Mesendoderm (in vitro differentiated cells): ENCODE data around the gene CSK.

Experiments used
- DNase-seq: peaks from one replicate; pipeline ENCODE4 v3.0.0; 2013
- H2AK5ac ChIP-seq: 2 replicates; pipeline ENCODE4 v1.6.1; 2013; ENCODE audit warnings: low read length, inconsistent platforms
- H2BK120ac ChIP-seq: 2 replicates; pipeline ENCODE4 v1.6.1; 2013; ENCODE audit warnings: low read depth, mild to moderate bottlenecking, low read length, moderate library complexity, mixed read lengths
- H2BK15ac ChIP-seq: replicated peaks from 2 replicates; pipeline ENCODE4 v1.6.1; 2013; ENCODE audit warnings: low read depth, mild to moderate bottlenecking, moderate library complexity
- H2BK5ac ChIP-seq: 2 replicates; pipeline ENCODE4 v1.6.1; 2013; ENCODE audit warnings: low read length, inconsistent platforms
- H3K18ac ChIP-seq: 2 replicates; pipeline ENCODE4 v1.6.1; 2013; ENCODE audit warnings: mild to moderate bottlenecking, low read length, mixed read lengths
- H3K23ac ChIP-seq: one replicate; pipeline ENCODE4 v1.6.1; 2013; ENCODE audit warnings: low read length
- H3K27ac ChIP-seq: 2 replicates; pipeline ENCODE4 v1.5.1; 2013; ENCODE audit warnings: low read depth, mild to moderate bottlenecking, inconsistent platforms, low read length, moderate library complexity
- H3K27me3 ChIP-seq: 2 replicates; pipeline ENCODE4 v1.6.1; 2013; ENCODE audit warnings: low read length, control low read depth, mild to moderate bottlenecking, inconsistent platforms; ENCODE audit not compliant: insufficient read depth, poor library complexity
- H3K36me3 ChIP-seq: 2 replicates; pipeline ENCODE4 v1.6.1; 2013; ENCODE audit warnings: low read length, inconsistent platforms; ENCODE audit not compliant: control insufficient read depth, insufficient read depth
- H3K4ac ChIP-seq: one replicate; pipeline ENCODE4 v1.6.1; 2013; ENCODE audit warnings: low read depth, mild to moderate bottlenecking, low read length, moderate library complexity
- H3K4me1 ChIP-seq: 2 replicates; pipeline ENCODE4 v1.6.1; 2013; ENCODE audit warnings: low read depth, low read length, inconsistent platforms; ENCODE audit not compliant: control insufficient read depth
- H3K4me2 ChIP-seq: 2 replicates; pipeline ENCODE4 v1.6.1; 2013; ENCODE audit warnings: low read length
- H3K4me3 ChIP-seq: 2 replicates; pipeline ENCODE4 v1.5.1; 2013; ENCODE audit warnings: mild to moderate bottlenecking, low read length
- H3K56ac ChIP-seq: one replicate; pipeline ENCODE4 v1.6.1; 2013; ENCODE audit warnings: low read length
- H3K79me1 ChIP-seq: 2 replicates; pipeline ENCODE4 v1.6.1; 2013; ENCODE audit warnings: low read length, inconsistent platforms
- H3K79me2 ChIP-seq: 2 replicates; pipeline ENCODE4 v1.6.1; 2013; ENCODE audit warnings: mild to moderate bottlenecking, low read length; ENCODE audit not compliant: control insufficient read depth, insufficient read depth
- H3K9ac ChIP-seq: 2 replicates; pipeline ENCODE4 v1.6.1; 2013; ENCODE audit warnings: low read length, inconsistent platforms
- H4K5ac ChIP-seq: one replicate; pipeline ENCODE4 v1.6.1; 2013; ENCODE audit warnings: low read length
- H4K8ac ChIP-seq: one replicate; pipeline ENCODE4 v1.6.1; 2013; ENCODE audit warnings: low read depth, mild to moderate bottlenecking, control low read depth, low read length, moderate library complexity
- WGBS: extraction: QIAGEN DNeasy Blood & Tissue Kit; methylation state at CpG from one replicate; pipeline ENCODE4 v1.1.7; 2013; ENCODE audit warnings: low lambda C conversion rate, missing lambda C conversion rate; ENCODE audit not compliant: insufficient coverage; ENCODE audit errors: extremely low coverage; 5-methylcytosine and 5-hydroxymethylcytosine counted together

Gene CSK

DNA sequence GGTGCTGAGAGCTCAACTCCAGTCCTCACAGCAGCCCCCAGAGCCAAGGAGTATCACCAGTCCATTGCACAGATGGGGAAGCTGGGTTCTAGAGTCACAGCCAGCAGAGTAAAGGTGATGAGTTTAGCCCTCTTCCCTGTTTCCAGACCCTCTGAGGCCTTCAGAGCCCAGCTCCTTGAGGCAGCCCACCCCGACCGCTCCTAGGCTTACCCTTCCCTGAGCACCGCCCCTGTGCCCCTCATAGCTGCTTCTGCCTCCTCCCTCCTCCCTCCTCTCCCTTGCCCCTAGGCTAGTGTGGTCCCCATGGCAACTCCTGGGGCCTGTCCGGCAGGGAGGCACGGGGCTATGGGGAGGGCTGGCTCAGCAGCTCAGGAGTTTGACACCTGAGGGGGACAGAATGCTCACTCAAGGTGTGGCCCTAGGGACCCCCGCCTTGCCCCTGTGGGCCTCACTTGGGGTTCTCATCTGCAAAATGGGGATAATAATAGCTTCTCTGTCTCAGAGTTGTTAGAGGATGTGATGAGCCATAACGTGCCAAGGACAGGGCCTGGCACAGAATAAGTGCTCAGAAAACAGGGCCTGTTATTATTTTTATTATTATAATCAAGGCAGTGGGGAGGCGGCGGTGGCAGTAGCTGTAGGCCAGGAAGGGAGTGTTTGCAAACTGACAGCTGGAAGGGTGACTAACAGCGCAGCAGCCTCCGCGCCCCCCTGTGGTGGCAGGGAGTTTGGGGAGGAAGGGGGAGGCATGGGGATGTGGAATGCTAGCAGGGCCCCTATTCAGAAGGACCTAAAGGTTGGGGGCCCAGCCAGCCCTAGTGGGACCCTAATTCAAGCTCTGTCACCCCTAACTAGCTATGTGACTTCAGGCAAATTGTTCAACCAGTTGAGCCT, 11.5 kb downstream of the CSK start:
- Histone ChIP-seq H3K79me2 (peaks cover 8% of the 10 kb centered on the region), H3K4me3 (no peak overlapping the region), H3K27ac (no peak overlapping the region), H2BK5ac (no peak overlapping the region), H3K9ac (no peak overlapping the region), H3K23ac (no peak overlapping the region), H4K8ac (no peak overlapping the region), H2BK120ac (no peak overlapping the region), H3K56ac (no peak overlapping the region), H3K4me2 (no peak overlapping the region), H4K5ac (no peak overlapping the region), H3K18ac (no peak overlapping the region), H2AK5ac (no peak overlapping the region), H3K79me1 (peaks cover 26% of the 10 kb centered on the region), H3K27me3 (no peaks in the 10 kb centered on the region), H2BK15ac (no peak overlapping the region), H3K36me3 (no peaks in the 10 kb centered on the region), H3K4ac (no peak overlapping the region), H3K4me1 (peaks cover 4% of the 10 kb centered on the region)
- DNase-seq, result no peak
- WGBS, result no CpG with 5 or more reads among the region's 12 CpGs

DNA sequence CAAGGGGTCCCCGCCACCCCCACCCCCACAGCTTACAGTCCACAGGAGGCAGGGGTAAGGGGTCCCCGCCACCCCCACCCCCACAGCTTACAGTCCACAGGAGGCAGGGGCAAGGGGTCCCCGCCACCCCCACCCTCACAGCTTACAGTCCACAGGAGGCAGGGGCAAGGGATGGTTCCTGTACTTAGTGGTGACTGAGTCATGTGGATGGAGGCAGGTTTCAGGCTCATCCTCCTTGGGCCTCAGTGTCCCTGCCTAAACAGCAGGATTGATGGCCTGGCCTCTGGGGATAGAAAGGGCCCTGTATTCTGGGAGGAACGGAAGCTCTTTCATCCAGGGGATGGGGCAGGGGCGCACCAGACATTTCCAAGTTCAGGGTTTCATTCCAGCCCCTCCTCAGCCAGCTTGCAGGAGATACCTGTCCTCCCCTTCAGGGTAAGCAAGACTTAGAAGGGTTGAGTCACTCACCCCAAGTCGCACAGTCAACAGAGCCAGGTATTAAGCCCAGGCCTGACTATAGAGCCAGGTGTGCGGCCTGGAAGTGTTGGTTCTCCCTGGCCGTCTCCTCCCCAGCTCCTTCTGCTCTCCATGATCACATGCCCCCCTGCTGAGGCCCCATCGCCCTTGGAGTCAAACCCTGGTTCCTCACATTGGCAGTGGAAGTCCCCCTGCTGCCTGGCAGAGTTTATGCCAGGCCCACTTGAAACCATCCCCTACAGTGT, 12.5 kb downstream of the CSK start:
- H2BK120ac ChIP-seq, result no peak overlapping the region
- H3K56ac ChIP-seq, result no peak overlapping the region
- H3K9ac ChIP-seq, result no peak overlapping the region
- H3K27me3 ChIP-seq, result no peaks in the 10 kb centered on the region
- no peak overlapping the region for H4K5ac ChIP-seq
- H3K23ac ChIP-seq, result no peak overlapping the region
- H3K4me2 ChIP-seq, result no peak overlapping the region
- no peaks in the 10 kb centered on the region for H3K36me3 ChIP-seq
- H2BK5ac ChIP-seq, result no peak overlapping the region
- no peak overlapping the region for H2AK5ac ChIP-seq
- no peaks in the 10 kb centered on the region for H3K4me1 ChIP-seq
- peaks cover 21% of the 10 kb centered on the region for H3K79me1 ChIP-seq
- no peak overlapping the region for H3K4ac ChIP-seq
- H3K18ac ChIP-seq, result no peak overlapping the region
- H3K27ac ChIP-seq, result no peak overlapping the region
- no peak overlapping the region for H3K4me3 ChIP-seq
- no peak overlapping the region for H4K8ac ChIP-seq
- H3K79me2 ChIP-seq, result peaks cover 6% of the 10 kb centered on the region
- no CpG with 5 or more reads among the region's 9 CpGs for WGBS
- DNase-seq, result no peak
- H2BK15ac ChIP-seq, result no peak overlapping the region

DNA sequence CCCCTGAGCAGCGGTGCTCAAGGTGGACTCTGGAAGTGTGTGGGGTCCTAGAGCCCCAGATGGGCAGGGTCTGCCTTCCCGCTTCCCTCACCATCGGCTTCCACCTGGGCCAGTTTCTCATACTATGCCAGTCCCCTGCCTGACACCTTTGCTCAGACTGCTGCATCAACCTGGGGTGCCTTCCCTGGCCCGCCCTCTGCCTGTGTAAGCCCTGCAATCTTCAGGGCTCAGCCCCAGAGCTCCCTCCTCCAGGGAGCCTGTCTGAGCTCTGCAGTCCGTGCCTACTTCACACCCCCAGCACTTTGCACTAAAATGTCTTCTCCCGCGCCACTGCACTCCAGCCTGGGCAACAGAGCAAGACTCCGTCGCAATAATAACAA, 13.1 kb downstream of the CSK start:
- no CpG with 5 or more reads among the region's 9 CpGs for WGBS
- H3K4me1 ChIP-seq, result no peaks in the 10 kb centered on the region
- H3K36me3 ChIP-seq, result no peaks in the 10 kb centered on the region

DNA sequence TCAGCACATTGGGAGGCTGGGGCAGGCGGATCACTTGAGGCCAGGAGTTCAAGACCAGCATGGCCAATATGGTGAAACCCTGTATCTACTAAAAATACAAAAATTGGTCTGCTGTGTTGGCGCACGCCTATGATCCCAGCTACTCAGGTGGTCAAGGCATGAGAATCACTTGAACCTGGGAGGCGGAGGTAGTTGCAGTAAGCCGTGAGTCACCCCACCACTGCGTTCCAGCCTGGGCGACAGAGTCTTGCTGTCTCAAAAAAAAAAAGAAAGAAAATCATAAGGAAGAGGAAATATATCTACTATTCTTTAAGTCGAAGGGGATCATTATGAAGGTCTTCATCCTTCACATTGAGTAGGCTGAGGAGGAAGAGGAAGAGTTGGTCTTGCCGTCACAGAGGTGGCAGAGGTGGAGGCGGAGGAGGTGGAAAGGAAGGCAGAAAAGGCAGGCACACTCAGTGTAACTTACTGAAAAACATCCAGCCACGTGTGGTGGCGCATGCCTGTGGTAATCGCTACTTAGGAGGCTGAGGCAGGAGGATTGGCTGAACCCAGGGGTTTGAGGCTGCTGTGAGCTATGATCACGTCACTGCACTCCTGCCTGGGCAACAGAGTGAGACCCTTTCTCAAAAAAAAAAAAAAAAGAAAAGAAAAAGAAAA, 14.2 kb downstream of the CSK start:
- Histone ChIP-seq H3K4ac (no peak overlapping the region), H4K5ac (no peak overlapping the region), H4K8ac (no peak overlapping the region), H2AK5ac (no peak overlapping the region), H3K9ac (no peak overlapping the region), H3K4me2 (no peak overlapping the region), H3K79me1 (peaks cover 11% of the 10 kb centered on the region), H2BK5ac (no peak overlapping the region), H3K56ac (no peak overlapping the region), H3K23ac (no peak overlapping the region), H2BK15ac (no peak overlapping the region), H3K36me3 (no peaks in the 10 kb centered on the region), H3K18ac (no peak overlapping the region), H3K4me1 (no peaks in the 10 kb centered on the region), H2BK120ac (no peak overlapping the region), H3K79me2 (peaks cover 5% of the 10 kb centered on the region), H3K27ac (no peak overlapping the region), H3K27me3 (no peaks in the 10 kb centered on the region), H3K4me3 (no peak overlapping the region)
- DNase-seq, result no peak
- no CpG with 5 or more reads among the region's 14 CpGs for WGBS

More for the DNA sequence above, 13.1 kb downstream of the CSK start:
- no peak overlapping the region for H2BK5ac ChIP-seq
- H3K79me2 ChIP-seq, result peaks cover 6% of the 10 kb centered on the region
- H3K4me2 ChIP-seq, result no peak overlapping the region
- no peak overlapping the region for H3K4me3 ChIP-seq
- no peak overlapping the region for H2BK120ac ChIP-seq
- no peak for DNase-seq
- no peak overlapping the region for H4K8ac ChIP-seq
- H3K18ac ChIP-seq, result no peak overlapping the region
- H3K9ac ChIP-seq, result no peak overlapping the region
- H2AK5ac ChIP-seq, result no peak overlapping the region
- no peaks in the 10 kb centered on the region for H3K27me3 ChIP-seq
- H3K79me1 ChIP-seq, result peaks cover 18% of the 10 kb centered on the region
- no peak overlapping the region for H3K4ac ChIP-seq
- H2BK15ac ChIP-seq, result no peak overlapping the region
- H3K27ac ChIP-seq, result no peak overlapping the region
- H3K56ac ChIP-seq, result no peak overlapping the region
- no peak overlapping the region for H3K23ac ChIP-seq
- H4K5ac ChIP-seq, result no peak overlapping the region

DNA sequence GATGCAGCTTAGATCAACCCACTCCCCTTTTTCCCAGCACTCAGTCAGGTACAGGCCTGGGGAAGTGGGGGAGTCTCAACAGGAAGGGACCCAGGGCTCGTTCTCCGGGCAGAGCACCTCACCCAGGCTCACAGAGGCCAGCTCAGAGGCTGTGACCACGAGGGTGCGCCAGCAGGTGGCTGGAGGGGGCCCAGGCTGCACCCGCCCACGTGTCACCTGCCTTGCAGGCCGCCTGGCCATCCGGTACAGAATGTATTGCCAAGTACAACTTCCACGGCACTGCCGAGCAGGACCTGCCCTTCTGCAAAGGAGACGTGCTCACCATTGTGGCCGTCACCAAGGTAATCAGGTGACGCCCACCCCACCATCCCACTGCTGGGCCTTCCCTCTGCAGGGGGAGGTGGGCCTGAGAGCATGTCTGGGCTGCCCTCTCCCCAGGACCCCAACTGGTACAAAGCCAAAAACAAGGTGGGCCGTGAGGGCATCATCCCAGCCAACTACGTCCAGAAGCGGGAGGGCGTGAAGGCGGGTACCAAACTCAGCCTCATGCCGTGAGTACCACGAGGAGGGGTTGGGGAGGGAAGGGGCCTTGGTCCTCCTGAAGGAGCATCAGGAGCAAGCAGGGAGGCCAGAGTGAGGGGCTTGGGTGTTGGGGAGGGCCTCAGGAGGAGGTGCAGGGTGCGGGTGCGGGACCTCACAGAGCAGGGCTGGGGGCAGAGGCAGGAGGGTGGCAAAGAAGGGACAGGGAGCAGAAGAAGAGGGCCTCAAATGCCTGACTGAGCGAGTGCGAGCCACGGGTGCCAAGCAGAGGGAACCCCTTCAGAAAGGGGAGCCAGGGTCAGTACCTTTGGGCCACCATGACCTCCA, 16.7 kb downstream of the CSK start:
- Histone ChIP-seq H4K8ac (no peak overlapping the region), H3K27me3 (no peaks in the 10 kb centered on the region), H3K27ac (no peak overlapping the region), H2BK15ac (no peak overlapping the region), H3K23ac (no peak overlapping the region), H3K36me3 (peaks cover 8% of the 10 kb centered on the region), H3K79me2 (no peaks in the 10 kb centered on the region), H3K9ac (no peak overlapping the region), H3K4ac (no peak overlapping the region), H3K4me3 (no peak overlapping the region), H2AK5ac (no peak overlapping the region), H3K79me1 (peaks cover 2% of the 10 kb centered on the region), H3K4me2 (no peak overlapping the region), H3K18ac (no peak overlapping the region), H3K4me1 (no peaks in the 10 kb centered on the region), H4K5ac (no peak overlapping the region), H2BK120ac (no peak overlapping the region), H3K56ac (no peak overlapping the region), H2BK5ac (no peak overlapping the region)
- no peak for DNase-seq
- WGBS, result no CpG with 5 or more reads among the region's 25 CpGs
